GM08714 (cell line): ENCODE measurements around the gene RTP5.

Experiments used
- H3K4me3 ChIP-seq: fragments of 200-500 bp; sonication (Bioruptor generic); 2 replicates; pipeline ENCODE4 v1.5.1; 2014; ENCODE audit warnings: mild to moderate bottlenecking, low read length, inconsistent platforms
- ZNF274 ChIP-seq: IDR thresholded peaks from 2 replicates; pipeline ENCODE4 v1.6.1; 2012; ENCODE audit warnings: mild to moderate bottlenecking, low read depth, low read length

Gene RTP5

DNA sequence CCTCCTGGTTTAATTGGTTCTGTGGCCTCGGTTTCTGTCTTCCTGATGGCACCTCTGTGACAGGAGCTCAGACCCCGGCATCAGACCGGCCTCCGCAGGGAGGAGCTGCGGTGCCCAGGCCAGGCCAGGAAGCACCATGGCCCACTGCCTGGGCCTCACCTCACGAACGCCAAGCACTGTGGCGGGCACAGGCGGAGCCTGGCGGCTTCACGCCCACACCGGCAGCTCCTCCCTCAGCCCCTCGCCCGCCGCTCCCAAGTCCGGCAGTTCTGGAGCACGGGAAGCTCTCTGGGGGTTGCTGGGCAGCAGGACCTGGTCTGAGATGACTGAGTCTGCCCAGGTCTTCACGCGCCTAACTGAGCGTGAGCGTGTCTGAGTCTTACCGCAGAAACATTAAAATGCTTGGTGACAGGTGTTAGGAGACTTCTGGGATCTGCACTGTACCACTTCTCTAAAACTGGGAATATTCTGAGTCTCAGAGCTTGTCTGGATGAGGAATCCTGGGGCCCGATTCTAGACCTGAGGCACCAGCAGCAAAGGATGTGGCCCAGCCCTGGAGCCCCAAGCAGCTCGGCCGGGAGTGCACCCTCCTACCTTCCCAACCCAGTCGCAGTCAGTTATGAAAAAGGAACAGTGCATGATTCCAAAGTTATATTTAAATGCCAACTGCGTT lies 21.9 kb downstream of the RTP5 start:
- no peak for TF ChIP-seq ZNF274
- no peak overlapping the region for H3K4me3 ChIP-seq

DNA sequence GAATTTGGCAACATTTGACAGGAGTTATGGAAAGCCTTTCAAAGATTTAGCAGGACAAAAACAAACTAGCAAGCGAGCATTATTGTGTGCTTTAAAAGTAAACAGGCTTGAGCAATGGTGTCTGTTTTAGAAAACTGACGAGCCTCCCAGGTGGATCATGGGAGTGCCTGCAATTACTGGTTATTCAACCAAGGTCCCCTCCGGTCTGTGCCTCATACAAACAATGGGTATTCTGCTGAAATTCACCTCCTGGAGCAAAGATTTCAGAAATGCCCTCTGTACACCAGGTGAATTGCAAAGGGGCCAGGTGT lies 22.4 kb downstream of the RTP5 start:
- TF ChIP-seq ZNF274: no peak
- no peak overlapping the region for H3K4me3 ChIP-seq

GRCh38 chr2:241892299-241893137 lies 23.0 kb downstream of the RTP5 start:
- no peak for TF ChIP-seq ZNF274
- no peak overlapping the region for H3K4me3 ChIP-seq

- no peak overlapping the region for H3K4me3 ChIP-seq
- TF ChIP-seq ZNF274: no peak
Observed at GRCh38 chr2:241893265-241893664, 23.7 kb downstream of the RTP5 start.

- no peak for TF ChIP-seq ZNF274
Observed at GRCh38 chr2:241894056-241894641, 24.6 kb downstream of the RTP5 start.

DNA sequence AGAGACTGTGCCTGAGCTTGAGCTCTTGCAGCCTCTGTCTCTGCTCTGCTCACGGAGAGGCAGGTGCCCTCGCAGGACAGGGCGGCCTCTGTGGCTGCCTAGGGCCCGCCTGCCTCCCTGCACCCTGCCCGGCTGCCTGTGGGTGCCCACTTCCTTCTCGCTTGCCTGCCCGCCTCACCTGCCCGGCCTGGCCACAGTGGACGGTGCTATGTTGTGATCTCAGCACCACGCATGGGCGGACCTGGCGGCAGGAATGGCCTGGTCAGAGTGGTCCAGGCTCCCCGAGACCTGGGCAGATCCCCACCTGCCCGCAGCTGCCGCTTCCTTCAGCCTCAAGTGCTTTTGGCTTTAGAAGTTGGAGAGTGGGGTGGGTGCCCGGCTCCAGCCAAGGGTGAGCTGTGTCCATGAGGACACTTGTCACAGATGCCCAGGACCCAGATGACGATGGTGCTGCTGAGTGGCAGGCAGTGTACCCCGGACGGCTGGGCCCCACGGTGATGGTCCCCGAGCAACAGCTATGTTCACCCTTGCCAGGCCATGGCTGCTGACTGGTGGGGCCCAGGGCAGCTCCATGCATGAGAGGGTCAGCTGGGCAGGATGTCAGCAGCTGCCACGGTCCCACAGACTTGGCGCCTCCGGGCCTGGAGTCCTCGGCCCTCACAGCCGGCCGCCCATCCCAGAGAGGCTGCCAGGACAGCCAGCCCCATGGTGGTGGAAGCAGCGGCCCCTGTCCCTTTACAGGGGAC lies 25.3 kb downstream of the RTP5 start:
- no peak overlapping the region for H3K4me3 ChIP-seq
- TF ChIP-seq ZNF274: no peak

More at GRCh38 chr2:241894056-241894641, 24.6 kb downstream of the RTP5 start:
- no peak overlapping the region for H3K4me3 ChIP-seq

GRCh38 chr2:241895427-241895711 lies 25.8 kb downstream of the RTP5 start:
- TF ChIP-seq ZNF274: no peak
- no peak overlapping the region for H3K4me3 ChIP-seq

- no peak overlapping the region for H3K4me3 ChIP-seq
- TF ChIP-seq ZNF274: no peak
Observed at GRCh38 chr2:241895712-241896641, 26.4 kb downstream of the RTP5 start.

DNA sequence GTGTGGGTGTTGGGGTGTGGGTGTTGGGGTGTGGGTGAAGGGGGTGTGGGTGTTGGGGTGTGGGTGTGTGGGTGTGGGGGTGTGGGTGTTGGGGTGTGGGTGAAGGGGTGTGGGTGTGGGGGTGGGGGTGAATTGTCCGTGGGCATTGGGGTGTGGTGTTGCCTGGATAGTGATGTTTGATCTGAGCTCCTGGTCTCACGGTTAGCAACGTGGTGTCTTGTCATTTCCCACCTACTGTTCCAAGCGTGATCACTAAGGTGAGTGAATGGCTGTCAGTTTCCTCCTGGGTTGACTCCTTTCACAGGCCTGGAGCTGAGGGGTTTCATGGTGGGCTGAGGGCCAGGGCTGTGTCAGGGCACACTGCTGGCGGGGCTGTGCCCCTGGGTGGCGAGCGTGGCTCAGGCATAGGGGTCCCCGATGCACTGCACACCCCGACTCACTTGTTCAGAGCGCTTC lies 27.2 kb downstream of the RTP5 start:
- no peak for TF ChIP-seq ZNF274
- no peak overlapping the region for H3K4me3 ChIP-seq

- H3K4me3 ChIP-seq: no peak overlapping the region
- TF ChIP-seq ZNF274: no peak
Observed at GRCh38 chr2:241897231-241897916, 27.8 kb downstream of the RTP5 start.

DNA sequence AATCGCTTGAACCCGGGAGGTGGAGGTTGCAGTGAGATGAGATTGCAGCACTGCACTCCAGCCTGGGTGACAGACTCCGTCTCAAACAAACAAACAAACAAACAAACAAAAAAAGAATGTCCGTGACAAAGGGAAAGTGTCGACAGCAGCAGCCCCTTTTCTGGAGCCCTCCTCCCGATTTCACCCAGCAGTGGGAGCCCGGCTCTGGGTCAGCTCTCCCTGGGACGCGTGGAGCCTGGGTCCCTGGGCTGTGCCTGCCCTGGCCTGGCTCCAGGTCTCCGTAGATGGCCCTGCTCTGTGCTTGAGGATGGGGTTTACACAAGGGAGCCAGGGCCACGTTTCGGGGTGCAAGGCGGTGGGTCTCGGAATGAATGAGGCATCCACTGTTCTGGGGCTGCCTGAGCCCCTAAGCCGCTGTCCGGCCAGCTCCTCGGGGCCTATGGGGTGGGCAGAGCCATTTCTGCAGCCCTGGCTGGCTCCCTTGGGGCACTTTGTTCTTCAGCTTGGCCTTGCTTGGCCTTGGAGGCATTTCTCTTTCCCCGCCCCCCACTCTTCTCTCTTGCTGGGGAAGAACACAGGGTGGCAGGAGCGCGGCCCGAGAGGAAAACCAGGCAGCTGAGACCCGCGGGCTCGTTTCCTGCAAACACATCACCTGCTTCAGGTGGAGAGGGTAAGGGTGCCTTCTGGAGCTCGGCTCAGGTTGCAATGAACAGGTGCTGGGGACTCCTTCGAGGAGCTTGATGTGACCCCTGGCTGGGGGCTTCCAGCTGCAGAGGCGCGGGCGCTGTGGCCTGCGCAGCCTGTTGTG lies 29.1 kb downstream of the RTP5 start:
- no peak for TF ChIP-seq ZNF274
- no peak overlapping the region for H3K4me3 ChIP-seq

GRCh38 chr2:241900251-241901017 lies 30.9 kb downstream of the RTP5 start:
- no peak overlapping the region for H3K4me3 ChIP-seq
- no peak for TF ChIP-seq ZNF274

DNA sequence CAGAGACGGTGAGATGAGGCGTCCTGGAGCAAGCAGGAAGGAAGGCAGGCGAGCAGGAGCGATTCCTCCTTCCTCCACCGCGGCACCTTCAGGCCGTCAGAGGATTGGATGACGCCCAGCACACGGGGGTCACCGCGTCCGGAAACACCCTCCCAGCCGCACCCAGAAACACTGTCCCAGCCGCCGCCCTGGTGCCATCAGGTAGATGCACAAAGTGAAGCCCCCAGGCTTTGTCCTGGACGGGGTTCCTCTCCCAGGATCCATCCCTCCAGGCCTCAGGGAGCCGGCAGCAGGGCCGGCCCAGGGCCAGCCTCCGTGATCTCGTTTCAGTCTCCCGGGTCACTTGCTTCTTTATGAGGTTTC lies 31.5 kb downstream of the RTP5 start:
- H3K4me3 ChIP-seq: no peak overlapping the region
- TF ChIP-seq ZNF274: no peak
